Measurements from ENCODE around the gene UBXN2A.
"Not testable (repeated sequence)": the region's sequence is repeated elsewhere in the genome, so short reads cannot be mapped to it uniquely, and the experiment has no call there.

Gene UBXN2A

DNA sequence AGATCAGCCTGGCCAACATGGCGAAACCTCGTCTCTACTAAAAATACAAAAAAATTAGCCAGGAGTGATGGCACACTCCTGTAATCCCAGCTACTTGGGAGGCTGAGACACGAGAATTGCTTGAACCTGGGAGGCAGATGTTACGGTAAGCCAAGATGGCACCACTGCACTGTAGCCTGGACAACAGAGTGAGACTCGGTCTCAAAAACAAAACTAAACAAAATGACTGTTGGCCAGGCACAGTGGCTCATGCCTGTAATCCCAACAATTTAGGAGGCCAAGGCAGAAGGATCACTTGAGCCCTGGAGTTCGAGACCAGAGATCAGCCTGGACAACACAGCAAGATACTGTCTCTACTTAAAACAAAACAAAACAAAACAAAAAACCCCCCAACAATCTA, 102.9 kb downstream of the UBXN2A start:
- DNase-seq (ENCODE audit: low read depth in 2 of 2, low spot score in 1 of 2) = not testable (repeated sequence)

DNA sequence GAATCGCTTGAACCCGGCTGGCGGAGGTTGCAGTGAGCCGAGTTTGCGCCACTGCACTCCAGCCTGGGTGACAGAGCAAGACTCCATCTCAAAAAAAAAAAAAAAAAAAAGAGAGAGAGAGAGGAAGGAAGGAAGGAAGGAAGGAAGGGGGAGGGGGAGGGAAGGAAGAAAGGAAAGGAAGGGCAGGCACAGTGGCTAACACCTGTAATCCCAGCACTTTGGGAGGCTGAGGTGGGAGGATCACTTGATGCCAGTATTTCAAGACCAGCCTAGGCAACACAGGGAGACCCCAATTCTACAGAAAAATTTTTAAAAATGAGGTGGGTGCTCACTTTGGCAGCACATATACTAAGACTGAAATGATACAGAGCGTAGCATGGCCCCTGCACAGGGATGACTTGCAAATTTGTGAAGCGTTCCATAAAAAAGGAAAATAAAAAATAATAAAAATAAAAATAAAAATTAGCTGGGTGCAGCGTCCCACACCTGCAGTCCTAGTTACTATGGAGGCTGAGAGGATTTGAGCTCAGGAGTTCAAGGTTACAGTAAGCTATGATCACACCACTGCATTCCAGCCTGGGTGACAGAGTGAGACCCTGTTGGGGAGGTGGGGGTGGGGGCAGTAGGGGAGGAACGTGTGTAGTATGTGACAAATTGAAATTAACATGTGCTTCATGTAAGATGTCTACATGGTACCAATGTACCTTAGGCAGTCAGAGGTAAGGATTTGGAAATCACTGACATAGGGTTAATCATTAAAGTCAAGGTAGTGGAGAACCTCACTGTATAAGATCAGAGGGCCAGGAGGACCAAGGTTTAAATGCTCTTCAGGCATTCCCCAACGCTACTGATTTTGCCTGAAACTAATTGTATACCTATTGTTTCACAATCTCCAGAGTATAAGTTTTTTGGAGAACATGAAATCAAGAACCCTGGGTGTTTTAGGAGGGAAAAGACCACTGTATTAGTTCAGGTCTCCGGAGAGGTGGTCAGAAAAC, 105.5 kb downstream of the UBXN2A start:
- no peak for DNase-seq (ENCODE audit: low read depth in 2 of 2, low spot score in 1 of 2)

DNA sequence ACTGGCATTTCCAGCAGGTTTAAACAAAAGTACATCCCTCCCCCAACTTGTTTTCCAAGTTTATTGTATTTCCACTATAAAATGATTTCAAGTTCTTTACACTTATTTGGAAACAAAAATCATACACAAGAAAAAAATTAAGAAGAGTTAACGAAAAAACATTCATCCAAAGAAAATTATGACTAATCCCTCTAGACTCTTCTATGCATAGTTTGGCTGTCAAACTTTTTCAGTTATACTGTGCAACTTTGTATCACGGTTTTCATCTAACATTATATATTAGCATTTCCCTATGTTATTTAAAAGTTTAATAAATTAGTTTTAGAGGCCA, 106.3 kb downstream of the UBXN2A start:
- DNase-seq (ENCODE audit: low read depth in 2 of 2, low spot score in 1 of 2) = no peak

DNA sequence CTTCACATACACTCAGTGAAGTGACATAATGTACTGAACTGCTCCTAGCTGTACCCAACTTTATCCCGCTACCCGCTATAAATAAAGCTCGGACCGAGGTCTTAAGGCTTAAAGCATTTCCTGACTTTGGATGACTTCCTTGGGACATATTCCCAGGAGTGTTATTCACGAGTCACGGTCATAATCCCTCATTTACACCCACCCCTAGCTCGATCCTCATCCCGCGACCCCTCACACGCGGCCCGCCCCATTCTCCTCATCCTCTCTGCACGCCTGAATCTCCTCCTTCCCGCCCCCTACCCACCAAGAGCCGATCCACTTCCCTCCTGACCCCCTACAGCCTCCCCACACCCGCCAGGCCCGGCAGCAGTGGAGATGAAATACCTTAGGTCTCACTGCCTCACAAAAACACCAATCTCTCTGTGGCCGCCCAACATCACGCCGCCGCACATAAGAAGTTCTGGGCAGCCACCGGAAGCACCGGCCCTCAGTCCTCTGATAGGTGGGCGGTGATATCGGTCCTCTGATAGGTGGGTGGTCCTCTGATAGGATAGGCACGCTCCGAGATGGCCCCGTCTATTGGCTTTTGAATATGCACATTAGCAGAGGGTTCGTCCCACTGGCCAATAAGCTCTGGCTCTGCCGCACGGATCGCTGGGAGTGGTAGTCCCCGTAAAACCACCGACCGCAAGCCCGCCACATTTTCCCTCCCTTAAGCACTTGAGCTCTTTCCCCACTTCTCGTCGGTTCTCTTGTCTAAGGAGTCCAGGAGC, 106.9 kb downstream of the UBXN2A start, which contains the start of gene WDCP:
WDCP (minus strand) TSS at position 462 of the 773 bp plus-strand sequence. CDS start 7,897 bp downstream, outside the sequence.
- peak; percentile 89 to 92 for DNase-seq (ENCODE audit: low read depth in 2 of 2, low spot score in 1 of 2)

DNA sequence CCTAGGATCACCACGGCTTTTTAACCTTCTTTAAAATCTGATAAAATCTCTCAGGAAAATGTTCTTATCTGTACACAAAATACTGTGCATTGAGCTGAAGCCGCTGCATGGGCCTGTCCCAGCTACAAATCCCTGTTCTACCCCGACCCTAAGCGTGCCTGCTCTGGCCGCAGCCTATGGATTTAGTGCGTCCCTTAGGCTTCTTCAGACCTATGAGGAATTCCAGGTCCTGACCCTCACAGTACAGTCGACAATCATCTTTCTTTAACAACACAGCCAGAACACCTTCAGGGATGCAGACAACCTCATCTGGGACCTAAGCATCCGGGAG, 107.4 kb downstream of the UBXN2A start:
- DNase-seq (ENCODE audit: low read depth in 2 of 2, low spot score in 1 of 2) = no peak

DNA sequence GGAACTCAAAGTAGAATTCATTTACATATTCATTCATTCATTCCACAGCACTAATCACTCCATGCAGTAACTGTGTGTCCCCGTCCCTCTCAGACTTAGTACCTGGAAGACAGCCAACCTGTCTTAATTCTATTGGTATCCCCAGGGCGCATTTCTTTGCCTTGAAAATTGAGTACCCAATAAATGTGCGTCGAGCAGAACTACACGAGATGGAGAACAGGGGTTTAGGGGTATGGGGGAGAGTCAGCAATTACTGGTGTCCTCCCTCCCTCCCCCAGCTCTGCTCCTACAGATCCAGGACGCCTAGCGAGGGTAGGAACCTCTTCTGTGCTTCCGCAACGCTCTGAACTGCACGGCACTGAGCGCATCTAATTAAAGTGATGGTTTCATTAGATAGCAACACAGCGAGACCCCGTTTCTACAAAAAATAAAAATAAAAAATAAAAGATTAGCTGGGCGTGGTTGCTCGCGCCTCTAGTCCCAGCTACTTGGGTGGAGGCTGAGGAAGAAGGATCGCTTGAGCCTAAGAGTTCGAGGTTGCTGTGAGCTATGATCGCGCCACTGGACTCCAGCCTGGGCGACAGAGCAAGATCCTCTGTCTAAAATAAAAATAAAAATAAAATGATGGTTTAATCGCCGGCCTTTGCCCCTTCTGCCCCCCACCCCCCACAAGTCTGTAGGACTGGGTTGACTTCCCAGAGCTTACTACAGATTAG, 108.7 kb downstream of the UBXN2A start:
- no peak for DNase-seq (ENCODE audit: low read depth in 2 of 2, low spot score in 1 of 2)

DNA sequence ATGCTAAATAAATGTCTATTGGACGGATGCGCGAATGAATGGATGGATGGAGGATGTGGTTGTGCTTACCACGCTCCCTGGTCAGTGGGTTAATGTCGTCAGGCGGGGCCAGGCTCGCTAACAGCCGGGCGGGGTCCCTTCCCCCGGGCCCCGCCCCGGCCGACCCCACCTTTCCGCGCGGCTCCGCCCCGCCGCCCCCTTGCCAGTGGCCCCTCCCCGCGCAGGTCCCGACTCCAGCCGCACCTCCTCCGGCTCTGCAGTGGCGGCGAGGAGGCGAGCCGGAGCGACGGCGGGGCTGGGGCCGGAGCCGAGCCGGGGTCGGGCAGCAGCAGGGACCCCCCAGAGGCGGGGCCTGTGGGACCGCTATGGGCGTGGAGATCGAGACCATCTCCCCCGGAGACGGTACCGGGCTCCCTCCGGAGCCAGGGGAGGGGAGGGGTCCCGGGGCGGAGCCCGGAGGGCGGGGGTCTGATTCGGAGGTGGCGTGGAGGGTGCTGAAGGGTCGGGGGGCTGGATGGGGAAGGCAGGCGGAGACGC, 109.3 kb downstream of the UBXN2A start, which contains the start of gene FKBP1B:
FKBP1B (plus strand) TSS at position 257 of the 537 bp plus-strand sequence; CDS start at position 366, 109 bp downstream.
- DNase-seq (ENCODE audit: low read depth in 2 of 2, low spot score in 1 of 2) = peak in 1 of 2 donors; percentile 21

DNA sequence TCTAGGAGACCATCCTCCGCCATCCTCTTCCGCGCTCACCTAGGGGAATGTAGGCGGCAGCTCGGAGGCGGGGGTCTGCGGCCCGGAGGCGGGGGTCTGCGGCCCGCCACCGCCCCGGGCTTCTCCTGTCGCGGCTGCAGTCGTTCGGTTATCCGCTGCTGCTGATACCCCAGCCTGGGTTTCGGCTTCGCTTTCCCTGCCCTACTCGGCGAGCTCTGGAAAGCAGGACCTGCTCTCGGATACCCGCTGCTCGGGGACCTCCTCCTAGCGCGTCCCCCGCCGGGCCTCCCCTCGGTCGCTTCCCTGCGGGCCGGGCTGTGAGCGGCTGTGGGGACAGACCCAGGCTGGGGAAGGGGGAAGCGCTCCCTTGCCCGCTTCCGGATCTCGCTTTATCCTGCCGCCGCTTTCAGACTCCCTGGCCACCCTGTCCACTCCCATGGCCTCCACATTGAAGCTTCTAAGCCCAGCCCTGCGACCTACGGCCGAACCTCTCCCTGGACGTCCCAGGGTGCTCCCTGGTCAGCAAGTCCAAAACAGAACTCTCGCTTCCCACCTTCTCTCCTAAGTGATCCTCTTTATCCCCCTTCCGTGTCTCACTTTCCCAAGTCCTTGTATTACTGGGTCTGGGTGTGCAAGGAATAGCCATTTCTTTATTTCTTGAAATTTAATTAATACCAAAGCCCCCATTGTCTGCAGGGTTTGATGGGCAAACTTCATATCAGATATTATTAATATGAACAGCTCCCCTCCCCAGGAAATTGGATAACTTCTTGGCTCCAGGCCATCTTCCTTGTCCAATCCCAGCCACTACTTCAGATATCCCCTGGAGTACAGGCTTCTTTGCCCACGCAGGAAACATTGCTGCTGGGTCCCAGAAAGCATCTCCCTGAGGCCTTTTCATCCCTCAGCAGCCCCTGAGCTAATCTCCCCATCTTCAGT, 110.0 kb downstream of the UBXN2A start:
- no peak for DNase-seq (ENCODE audit: low read depth in 2 of 2, low spot score in 1 of 2)

DNA sequence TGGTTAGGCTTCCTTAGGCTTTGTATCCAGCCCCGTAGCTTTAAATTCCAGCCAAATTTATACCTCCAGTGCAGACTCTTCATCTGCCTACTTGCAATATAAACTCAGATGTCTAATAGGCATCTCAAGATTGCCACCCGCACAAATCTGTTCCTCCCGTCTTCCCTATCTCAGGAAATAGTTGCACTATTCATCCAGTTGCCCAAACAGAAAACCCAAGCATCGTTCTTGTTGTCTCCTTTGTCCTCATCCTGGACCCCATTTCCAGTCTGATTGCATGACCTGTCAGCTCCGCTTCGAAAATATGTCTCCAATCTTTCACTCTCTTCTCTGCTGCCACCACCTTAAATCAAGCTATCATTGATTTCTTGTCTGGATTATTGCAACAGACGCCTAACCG, 111.6 kb downstream of the UBXN2A start:
- no peak for DNase-seq (ENCODE audit: low read depth in 2 of 2, low spot score in 1 of 2)

DNA sequence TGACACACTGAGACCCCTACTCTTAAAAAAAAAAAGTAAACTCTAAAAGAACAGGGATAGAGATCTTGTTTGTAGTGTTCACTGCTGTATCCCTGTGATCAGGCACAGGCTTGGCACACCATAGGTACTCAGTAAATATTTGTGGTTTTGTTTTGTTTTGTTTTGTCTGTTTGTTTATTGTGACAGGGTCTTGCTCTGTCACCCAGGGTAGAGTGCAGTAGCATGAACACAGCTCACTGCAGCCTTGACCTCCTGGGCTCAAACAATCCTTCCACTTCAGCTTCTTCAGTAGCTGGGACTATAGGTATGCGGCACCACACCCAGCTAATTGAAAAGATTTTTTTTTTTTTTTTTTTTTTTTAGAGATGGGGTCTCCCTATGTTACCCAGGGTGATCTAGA, 112.7 kb downstream of the UBXN2A start:
- no peak for DNase-seq (ENCODE audit: low read depth in 2 of 2, low spot score in 1 of 2)
